Osteocyte (in vitro differentiated cells): Measurements from ENCODE around the gene ANO4. TPM values are rescaled to one million over a fixed set of nuclear protein-coding genes. Genes with fewer than 3 reads are reported as not detected.

Source experiments
- DNase-seq: peaks from one replicate; pipeline ENCODE4 v3.0.0; 2021; ENCODE audit warnings: mixed read lengths; ENCODE audit not compliant: unreplicated experiment; ENCODE audit errors: extremely low spot score
- H3K27ac Mint-ChIP-seq: one replicate; pipeline ENCODE4 v1.8.0; 2021; ENCODE audit warnings: mild to moderate bottlenecking, mixed read lengths; ENCODE audit not compliant: unreplicated experiment
- H3K27me3 Mint-ChIP-seq: one replicate; pipeline ENCODE4 v1.8.0; 2021; ENCODE audit warnings: mixed read lengths; ENCODE audit not compliant: unreplicated experiment
- H3K36me3 Mint-ChIP-seq: one replicate; pipeline ENCODE4 v1.8.0; 2021; ENCODE audit warnings: mixed read lengths; ENCODE audit not compliant: unreplicated experiment
- H3K4me1 Mint-ChIP-seq: one replicate; pipeline ENCODE4 v1.8.0; 2021; ENCODE audit warnings: mixed read lengths; ENCODE audit not compliant: unreplicated experiment
- H3K4me3 Mint-ChIP-seq: one replicate; pipeline ENCODE4 v1.8.0; 2021; ENCODE audit warnings: mild to moderate bottlenecking, moderate library complexity, mixed read lengths; ENCODE audit not compliant: unreplicated experiment
- H3K9me3 Mint-ChIP-seq: one replicate; pipeline ENCODE4 v1.8.0; 2021; ENCODE audit warnings: mixed read lengths; ENCODE audit not compliant: unreplicated experiment
- CTCF ChIP-seq: fragments of 200-600 bp; sonication (generic); IDR thresholded peaks from 2 replicates; pipeline ENCODE4 v1.5.0; 2021; ENCODE audit warnings: antibody characterized with exemption, mild to moderate bottlenecking, moderate library complexity
- total RNA-seq: library from RNA; stranded (reverse); gene quantifications from 2 replicates; pipeline ENCODE4 v1.2.1, GENCODE V29; 2021

The ANO4 gene
- total RNA-seq, 1 donor from 2014 or later, result 0.48 TPM

- H3K9me3 Mint-ChIP-seq, result no peaks in the 10 kb centered on the region
- no peak for DNase-seq
- H3K4me1 Mint-ChIP-seq, result no peaks in the 10 kb centered on the region
- no peak for TF ChIP-seq CTCF
- no peak overlapping the region for H3K4me3 Mint-ChIP-seq
- H3K27ac Mint-ChIP-seq, result no peak overlapping the region
- H3K36me3 Mint-ChIP-seq, result no peaks in the 10 kb centered on the region
- no peaks in the 10 kb centered on the region for H3K27me3 Mint-ChIP-seq
Measured at GRCh38 chr12:101040936-101041335, 246.4 kb downstream of the ANO4 start.

DNA sequence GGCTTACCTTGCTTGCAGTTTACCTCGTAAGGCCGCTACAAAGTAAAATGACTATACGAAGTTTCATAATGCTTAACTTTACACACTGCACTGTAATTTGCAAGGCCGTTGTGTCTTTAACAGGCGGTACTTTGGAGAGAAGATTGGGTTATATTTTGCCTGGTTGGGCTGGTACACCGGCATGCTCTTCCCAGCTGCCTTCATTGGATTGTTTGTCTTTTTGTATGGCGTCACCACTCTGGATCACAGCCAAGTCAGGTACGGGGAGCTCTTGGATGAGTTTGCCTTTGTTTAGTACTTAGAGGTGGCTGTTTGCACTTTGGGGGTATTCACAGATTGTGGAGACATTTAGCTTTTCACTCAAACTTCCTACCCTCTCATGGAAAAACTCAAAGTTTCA is 247.6 kb downstream of the ANO4 start:
- no peaks in the 10 kb centered on the region for H3K36me3 Mint-ChIP-seq
- H3K4me1 Mint-ChIP-seq, result no peaks in the 10 kb centered on the region
- no peaks in the 10 kb centered on the region for H3K27me3 Mint-ChIP-seq
- H3K9me3 Mint-ChIP-seq, result no peaks in the 10 kb centered on the region
- TF ChIP-seq CTCF, result no peak
- no peak overlapping the region for H3K4me3 Mint-ChIP-seq
- DNase-seq, result no peak
- H3K27ac Mint-ChIP-seq, result no peak overlapping the region

DNA sequence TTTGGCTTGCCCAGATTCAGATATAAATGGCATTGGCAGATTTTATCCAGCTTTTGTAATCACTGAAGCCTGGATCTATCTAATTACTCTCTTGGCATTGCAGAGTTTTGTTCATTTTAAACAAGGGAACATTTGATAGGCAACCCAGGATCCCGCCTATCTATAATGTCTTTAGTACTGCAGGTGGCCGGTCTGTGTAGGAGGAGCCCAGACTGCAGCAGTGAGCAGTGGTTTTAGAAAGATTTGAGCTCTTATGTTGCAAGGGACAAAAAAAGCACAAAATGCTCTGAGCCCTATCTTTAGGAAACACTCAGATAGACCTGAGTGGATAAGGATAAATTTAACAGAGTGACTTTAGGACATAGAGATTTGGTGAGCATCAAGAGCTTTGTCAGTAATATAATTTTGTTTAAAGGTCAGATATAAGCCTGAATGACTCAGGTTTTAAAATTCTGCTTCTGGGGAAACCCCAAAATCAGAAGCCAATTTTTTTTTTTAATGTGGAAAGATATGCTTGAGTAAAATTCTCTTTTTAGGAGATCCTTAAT is 250.0 kb downstream of the ANO4 start:
- DNase-seq, result no peak
- H3K9me3 Mint-ChIP-seq, result no peaks in the 10 kb centered on the region
- no peak overlapping the region for H3K4me3 Mint-ChIP-seq
- no peaks in the 10 kb centered on the region for H3K4me1 Mint-ChIP-seq
- H3K36me3 Mint-ChIP-seq, result no peaks in the 10 kb centered on the region
- H3K27ac Mint-ChIP-seq, result no peak overlapping the region
- TF ChIP-seq CTCF, result no peak
- H3K27me3 Mint-ChIP-seq, result no peaks in the 10 kb centered on the region

GRCh38 chr12:101045486-101046464 is 251.2 kb downstream of the ANO4 start:
- no peak overlapping the region for H3K27ac Mint-ChIP-seq
- DNase-seq, result no peak
- no peak for TF ChIP-seq CTCF
- no peak overlapping the region for H3K4me3 Mint-ChIP-seq
- peaks cover 5% of the 10 kb centered on the region for H3K4me1 Mint-ChIP-seq
- H3K36me3 Mint-ChIP-seq, result no peaks in the 10 kb centered on the region
- no peaks in the 10 kb centered on the region for H3K27me3 Mint-ChIP-seq
- H3K9me3 Mint-ChIP-seq, result no peaks in the 10 kb centered on the region

DNA sequence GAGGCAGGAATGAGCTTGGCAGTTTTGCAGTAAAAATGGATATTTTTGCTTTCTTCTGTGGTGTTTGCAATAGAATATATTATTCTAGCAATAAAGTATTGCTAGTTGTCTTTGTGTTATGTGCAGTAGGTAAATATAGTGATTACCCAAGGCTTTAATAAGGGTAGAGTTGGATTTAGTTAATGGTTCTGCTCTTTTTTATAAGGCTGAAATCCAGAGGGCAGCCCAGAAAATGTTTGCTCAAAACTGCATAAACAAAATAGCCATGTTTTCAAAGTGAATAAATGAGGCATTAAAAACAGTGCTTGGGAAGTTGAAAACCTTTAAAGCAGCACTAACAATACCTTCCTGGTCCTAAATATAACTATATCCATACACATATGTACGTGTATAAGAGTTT is 253.1 kb downstream of the ANO4 start:
- H3K9me3 Mint-ChIP-seq, result no peaks in the 10 kb centered on the region
- TF ChIP-seq CTCF, result no peak
- no peaks in the 10 kb centered on the region for H3K36me3 Mint-ChIP-seq
- no peak overlapping the region for H3K4me3 Mint-ChIP-seq
- no peak for DNase-seq
- H3K27ac Mint-ChIP-seq, result no peak overlapping the region
- H3K27me3 Mint-ChIP-seq, result no peaks in the 10 kb centered on the region
- H3K4me1 Mint-ChIP-seq, result peaks cover 22% of the 10 kb centered on the region
